NCI-H2171 treated with DMSO at 0.1 percent for 48 hours (cell line): ENCODE data around the gene DACH1.

Experiments used
- DNase-seq: peaks from one replicate; lab custom pipeline; 2025; lab: John Stamatoyannopoulos, UW

Gene DACH1

GRCh38 chr13:71583581-71583980, 283.4 kb downstream of the DACH1 start:
- DNase-seq: no peak

DNA sequence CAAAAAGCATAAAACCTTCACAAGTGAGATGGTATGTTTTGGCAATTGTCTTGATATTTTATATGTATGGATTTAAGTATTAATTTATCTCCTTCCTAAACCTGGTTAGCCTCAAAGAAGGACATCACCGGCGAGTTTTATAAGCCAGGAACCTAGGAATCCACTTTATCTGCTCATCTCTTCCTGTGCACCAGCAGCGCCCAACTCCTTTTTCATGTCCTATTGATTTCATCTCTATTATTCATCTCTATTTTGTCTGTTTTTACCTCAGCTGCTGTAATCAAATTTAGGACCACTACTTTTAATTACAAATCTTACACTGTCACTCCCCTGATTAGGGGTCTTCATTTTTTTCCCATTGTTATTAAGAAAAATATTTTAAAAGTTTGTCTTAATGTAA, 286.4 kb downstream of the DACH1 start:
- DNase-seq: no peak

- no peak for DNase-seq
Measured at GRCh38 chr13:71578048-71578447, 289.0 kb downstream of the DACH1 start.

GRCh38 chr13:71577127-71577526, 289.9 kb downstream of the DACH1 start:
- DNase-seq: no peak

- DNase-seq: no peak
Measured at GRCh38 chr13:71576571-71576970, 290.4 kb downstream of the DACH1 start.

DNA sequence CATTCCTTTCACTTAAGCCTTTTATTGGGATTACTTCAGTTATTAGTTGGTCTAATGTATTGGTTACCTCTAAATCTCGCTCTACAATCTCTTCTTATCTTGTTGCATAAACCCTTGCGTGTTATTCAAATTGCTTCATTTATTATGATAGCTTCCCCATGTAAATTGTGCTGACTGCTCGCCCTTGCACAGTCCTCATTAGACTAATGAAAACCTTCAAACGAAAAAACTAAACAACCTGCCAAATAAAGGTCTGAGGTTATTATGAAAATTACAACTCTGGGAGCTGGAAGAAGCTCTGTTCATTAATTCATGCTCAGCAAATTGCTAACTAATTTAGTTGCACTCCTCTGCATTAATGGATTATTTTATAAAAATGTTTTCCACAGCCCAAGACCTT, 320.1 kb downstream of the DACH1 start:
- no peak for DNase-seq

DNA sequence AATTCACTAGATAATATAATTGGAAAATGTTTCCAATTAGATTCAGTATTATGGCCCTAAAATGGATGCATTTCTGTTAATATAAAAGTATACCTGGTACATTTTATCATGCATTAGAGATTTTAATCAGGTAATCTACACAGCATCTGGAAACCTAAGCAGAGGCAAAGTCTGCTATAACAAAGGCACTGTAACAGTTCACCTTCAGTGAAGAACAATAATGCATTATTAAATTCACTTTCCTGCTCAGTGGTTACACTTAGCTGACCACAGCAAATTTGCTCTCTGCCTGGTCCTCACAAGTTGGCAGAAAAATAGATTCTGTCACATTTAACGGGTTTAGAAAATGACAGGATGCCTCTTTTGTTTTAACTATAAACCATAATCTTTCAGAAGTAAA, 326.9 kb downstream of the DACH1 start:
- no peak for DNase-seq

DNA sequence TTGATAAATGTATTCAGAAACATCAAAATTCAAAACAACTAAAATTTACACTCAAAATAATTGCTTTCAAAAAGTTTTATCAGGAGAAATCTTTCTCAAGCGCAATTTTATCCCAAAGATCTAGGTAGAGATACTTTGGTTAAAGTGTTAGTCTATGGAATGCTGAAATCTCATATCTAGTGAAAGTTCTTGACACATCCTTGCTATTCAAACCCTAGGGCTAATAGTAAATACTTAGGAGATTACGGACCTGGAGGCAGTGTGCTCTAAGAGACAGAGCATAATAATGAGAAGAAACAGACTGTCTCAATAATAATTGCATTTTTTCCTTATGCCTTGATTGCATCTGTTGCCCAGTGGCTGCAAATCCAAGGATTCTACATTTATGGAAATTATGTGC, 330.8 kb downstream of the DACH1 start:
- DNase-seq: no peak

- DNase-seq: peak; percentile 99
Measured at GRCh38 chr13:71524613-71525304, 342.2 kb downstream of the DACH1 start.

DNA sequence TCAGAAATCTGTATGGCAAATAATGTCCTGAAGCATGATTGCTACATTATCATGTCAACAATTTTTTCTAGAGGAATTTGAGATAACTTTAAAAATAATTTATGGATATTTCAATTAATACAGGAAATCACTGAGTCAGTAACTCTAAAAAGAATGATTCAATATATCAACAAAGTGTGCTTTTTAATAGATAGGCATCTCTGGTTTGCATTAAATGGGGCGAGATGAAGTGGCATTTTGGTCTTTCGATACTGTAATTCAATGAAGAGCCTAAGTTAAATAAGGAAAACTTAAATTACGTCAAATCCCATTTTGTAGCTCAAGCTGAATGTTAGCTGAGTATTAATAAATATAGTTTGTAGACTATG, 342.8 kb downstream of the DACH1 start:
- DNase-seq: no peak

- peak; percentile 97 for DNase-seq
Measured at GRCh38 chr13:71522941-71523526, 344.0 kb downstream of the DACH1 start.

DNA sequence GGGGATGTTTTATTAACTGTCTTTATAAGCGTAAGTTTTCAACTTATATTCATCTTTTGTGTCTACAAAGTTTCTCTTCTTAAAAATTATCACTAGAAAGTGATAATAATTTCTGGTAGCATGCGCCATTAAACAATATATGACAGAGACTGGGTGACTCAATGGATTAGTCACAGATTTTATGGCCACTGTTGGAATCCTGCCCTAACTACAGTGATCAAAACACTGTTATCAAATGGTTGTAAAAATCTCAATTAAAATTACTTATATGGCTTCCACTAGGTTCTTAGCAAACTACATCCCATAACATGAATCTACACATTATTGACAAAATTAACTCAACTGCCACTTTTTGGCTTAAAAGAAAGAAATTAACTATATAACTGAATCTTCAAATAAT, 350.0 kb downstream of the DACH1 start:
- DNase-seq: peak; percentile 67

GRCh38 chr13:71516521-71516920, 350.5 kb downstream of the DACH1 start:
- peak; percentile 95 for DNase-seq

- peak; percentile 93 for DNase-seq
Measured at GRCh38 chr13:71515744-71516038, 351.3 kb downstream of the DACH1 start.

- no peak for DNase-seq
Measured at GRCh38 chr13:71514900-71515743, 351.9 kb downstream of the DACH1 start.

GRCh38 chr13:71513411-71514033, 353.5 kb downstream of the DACH1 start:
- DNase-seq: peak; percentile 96

GRCh38 chr13:71503781-71504180, 363.2 kb downstream of the DACH1 start:
- DNase-seq: no peak

DNA sequence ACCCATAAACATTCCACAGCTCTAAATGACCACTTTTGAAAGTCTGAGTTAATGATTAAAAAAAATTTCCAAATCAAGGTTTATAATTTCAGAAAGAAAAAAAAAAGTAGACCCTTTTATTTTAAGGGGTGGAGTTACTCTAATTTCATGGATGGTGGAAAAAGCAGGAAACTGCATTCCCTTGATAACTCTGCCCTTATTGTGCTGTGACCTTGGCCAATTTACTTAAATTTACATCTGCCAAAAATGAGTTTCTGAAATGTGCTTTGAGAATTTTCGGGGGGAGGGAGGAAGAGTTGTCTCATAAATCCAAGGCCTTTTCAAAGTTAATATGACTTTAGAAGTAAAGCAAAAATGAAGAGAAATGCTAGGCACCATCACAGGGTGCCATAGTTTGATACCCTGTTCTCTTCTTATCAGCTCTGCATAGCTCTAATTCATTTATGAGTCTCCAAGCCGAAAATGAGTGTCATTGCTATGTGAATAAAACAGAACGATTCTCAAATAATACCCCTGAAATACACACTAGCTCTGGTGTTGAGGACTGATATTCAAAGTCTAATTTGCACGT, 367.0 kb downstream of the DACH1 start:
- no peak for DNase-seq

GRCh38 chr13:71499235-71499634, 367.8 kb downstream of the DACH1 start:
- DNase-seq: no peak

- DNase-seq: no peak
Measured at GRCh38 chr13:71493189-71493588, 373.8 kb downstream of the DACH1 start.

GRCh38 chr13:71492346-71492871, 374.6 kb downstream of the DACH1 start:
- no peak for DNase-seq

DNA sequence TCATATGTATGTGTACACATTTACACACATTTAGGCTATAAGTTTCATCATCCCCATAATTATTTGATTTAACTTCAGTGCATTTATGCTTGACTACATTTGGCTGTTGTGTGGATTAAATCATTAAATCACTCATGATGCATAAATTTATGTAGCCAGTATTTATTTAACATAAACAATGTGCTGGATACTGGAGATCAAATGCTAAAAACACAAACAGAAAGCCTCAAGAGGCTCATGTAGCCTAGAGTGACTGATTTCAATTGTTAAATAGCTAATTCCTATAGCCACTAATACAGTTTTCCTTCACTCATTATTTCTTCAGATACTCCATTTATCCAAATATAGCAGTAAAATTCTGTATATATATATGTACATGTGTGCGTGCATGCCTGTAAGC, 376.0 kb downstream of the DACH1 start:
- DNase-seq: no peak
